HepG2 (cell line): ENCODE measurements around the gene GIMAP8. TPM values are rescaled to one million over a fixed set of nuclear protein-coding genes. Genes with fewer than 3 reads are reported as not detected.

Experiments
- BHLHE40 ChIP-seq: IDR thresholded peaks from 2 replicates; pipeline ENCODE4 v1.6.1; 2011; ENCODE audit warnings: low read length, improper control_type of control experiment
- FOXA3 ChIP-seq: IDR thresholded peaks from 2 replicates; pipeline ENCODE4 v1.6.1; 2016; ENCODE audit warnings: missing genetic modification reagents, missing compliant biosample characterization
- MTF1 ChIP-seq: sonication (generic); formaldehyde crosslinking; IDR thresholded peaks from 2 replicates; pipeline ENCODE4 v1.5.0; 2020; ENCODE audit warnings: missing genetic modification reagents
- RERE ChIP-seq: IDR thresholded peaks from 2 replicates; pipeline ENCODE4 v1.6.1; 2016; ENCODE audit warnings: low read depth, missing genetic modification reagents, missing compliant biosample characterization
- THAP7 ChIP-seq: sonication (generic); formaldehyde crosslinking; IDR thresholded peaks from 2 replicates; pipeline ENCODE4 v1.8.1; 2023; ENCODE audit warnings: mild to moderate bottlenecking, missing genetic modification reagents
- ZBTB25 ChIP-seq: IDR thresholded peaks from 2 replicates; pipeline ENCODE4 v1.6.1; 2018; ENCODE audit warnings: missing genetic modification reagents
- ZNF510 ChIP-seq: sonication (generic); formaldehyde crosslinking; IDR thresholded peaks from 2 replicates; pipeline ENCODE4 v1.4.0; 2020; ENCODE audit warnings: low read depth, mild to moderate bottlenecking, missing genetic modification reagents
- ZNF557 ChIP-seq: sonication (generic); formaldehyde crosslinking; IDR thresholded peaks from 2 replicates; pipeline ENCODE4 v1.4.0; 2020; ENCODE audit warnings: missing genetic modification reagents
- ZNF703 ChIP-seq: sonication (generic); formaldehyde crosslinking; IDR thresholded peaks from 2 replicates; pipeline ENCODE4 v1.5.1; 2020; ENCODE audit warnings: missing genetic modification reagents, mild to moderate bottlenecking, moderate library complexity, borderline replicate concordance
- polyA plus RNA-seq, 8 experiments: library from polyadenylated mRNA; depleted of rRNA in 3 of 8; stranded (reverse) in 7 of 8; unstranded in 1 of 8; fragments of >200 nt; fragmentation: Illumina TruSeq in 4 of 8; extraction: Trizol in 4 of 8; gene quantifications; 2 replicates each; pipeline versions ENCODE4 v1.2.1 to v1.2.3, GENCODE V29; 2011 to 2016; ENCODE audit warnings: low read depth in 4 of 8, missing spikeins in 1 of 8, mixed read lengths in 1 of 8; ENCODE audit not compliant: insufficient read depth in 1 of 8
- total RNA-seq, 5 experiments: library from RNA; depleted of rRNA; stranded (reverse); fragments of >200 nt; fragmentation: Illumina TruSeq; extraction: Trizol; gene quantifications; 2 replicates each; pipeline ENCODE4 v1.2.3, GENCODE V29; 2016; ENCODE audit warnings: low read depth in 1 of 5
- TF ChIP-seq, protein P1 (sequence below): sonication (generic); IDR thresholded peaks from 2 replicates; pipeline ENCODE4 v1.6.1; 2016; ENCODE audit warnings: low read depth, borderline replicate concordance
- TF ChIP-seq, protein P2 (sequence below): sonication (generic); formaldehyde crosslinking; IDR thresholded peaks from 2 replicates; pipeline ENCODE4 v1.5.1; 2020; ENCODE audit warnings: missing genetic modification reagents, mild to moderate bottlenecking, borderline replicate concordance
- TF ChIP-seq, protein P3 (sequence below), 2 experiments: sonication (generic) in 1 of 2; formaldehyde crosslinking in 1 of 2; IDR thresholded peaks; 2 replicates each; pipeline versions ENCODE4 v1.4.0 to v1.6.1; 2018 to 2020; ENCODE audit warnings: missing genetic modification reagents in 2 of 2, borderline replicate concordance in 1 of 2, low read depth in 1 of 2, mild to moderate bottlenecking in 1 of 2, missing biosample characterization in 1 of 2

The GIMAP8 gene
- total and polyA plus RNA-seq, 2 of the 13 experiments (the other 11 are each of a cell fraction or from before 2014, with no cell fraction given): not detected

DNA sequence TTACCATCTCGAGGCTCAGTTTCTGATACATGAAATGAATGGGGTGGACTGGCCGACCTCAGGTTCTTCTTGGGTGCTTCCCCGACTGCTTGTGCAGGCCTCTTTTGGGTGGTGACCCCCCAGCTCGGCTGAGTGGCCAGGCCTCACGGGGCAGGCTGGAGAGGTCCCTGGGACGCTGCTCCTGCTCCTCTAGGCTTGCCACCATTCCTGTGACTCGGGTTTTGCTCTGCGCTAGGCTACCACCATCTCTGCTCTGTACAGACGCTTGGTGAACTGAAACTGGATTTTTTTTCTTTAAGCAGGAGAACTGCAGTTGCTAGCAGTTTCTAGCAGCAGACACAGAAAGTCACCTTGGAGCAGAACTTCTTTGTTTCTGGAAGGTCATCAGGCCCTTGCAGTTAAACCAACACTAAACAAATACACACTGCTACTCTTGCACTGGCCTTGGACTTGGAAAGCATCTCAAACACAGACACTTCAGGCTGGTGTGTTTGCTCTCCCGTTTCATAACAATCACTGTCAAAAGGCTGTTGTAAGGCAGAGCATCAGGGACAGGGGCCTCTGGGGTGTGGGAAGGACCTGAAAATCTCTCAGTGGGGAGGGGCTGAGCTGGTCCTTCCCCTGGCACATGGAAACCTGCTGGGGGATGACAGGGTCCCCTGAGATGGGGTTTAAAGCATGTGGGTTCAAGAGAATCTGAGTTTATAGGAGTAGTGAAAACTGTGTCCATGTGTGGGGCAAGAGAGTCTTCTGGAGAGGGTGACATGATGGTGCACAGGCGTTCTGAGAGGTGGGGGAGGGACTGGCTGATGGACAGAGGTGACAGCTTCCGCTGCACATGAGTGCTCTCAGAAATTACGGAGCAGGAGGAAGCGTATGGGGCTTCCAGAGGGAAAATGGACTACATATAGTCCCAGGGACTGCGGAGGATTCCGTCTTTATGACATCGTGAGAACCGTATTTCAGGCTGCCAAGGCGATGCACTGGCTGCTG is 35.0 kb upstream of the GIMAP8 start (continued):
- TF ChIP-seq RERE (CRISPR knock-in tag): peak; percentile 87
- TF ChIP-seq ZNF703: peak; percentile 39; the same call in 1 of the 2 replicates
- peak; percentile 87 for TF ChIP-seq ZBTB25 (CRISPR knock-in tag)
- no peak for TF ChIP-seq BHLHE40
- peak; percentile 54; the same call in 1 of the 2 replicates for TF ChIP-seq THAP7 (CRISPR knock-in tag)
- TF ChIP-seq, protein P1, sequence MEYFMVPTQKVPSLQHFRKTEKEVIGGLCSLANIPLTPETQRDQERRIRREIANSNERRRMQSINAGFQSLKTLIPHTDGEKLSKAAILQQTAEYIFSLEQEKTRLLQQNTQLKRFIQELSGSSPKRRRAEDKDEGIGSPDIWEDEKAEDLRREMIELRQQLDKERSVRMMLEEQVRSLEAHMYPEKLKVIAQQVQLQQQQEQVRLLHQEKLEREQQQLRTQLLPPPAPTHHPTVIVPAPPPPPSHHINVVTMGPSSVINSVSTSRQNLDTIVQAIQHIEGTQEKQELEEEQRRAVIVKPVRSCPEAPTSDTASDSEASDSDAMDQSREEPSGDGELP: peak; percentile 16; the same call in 1 of the 2 replicates
- TF ChIP-seq MTF1 (CRISPR knock-in tag): no peak
- TF ChIP-seq, protein P2, sequence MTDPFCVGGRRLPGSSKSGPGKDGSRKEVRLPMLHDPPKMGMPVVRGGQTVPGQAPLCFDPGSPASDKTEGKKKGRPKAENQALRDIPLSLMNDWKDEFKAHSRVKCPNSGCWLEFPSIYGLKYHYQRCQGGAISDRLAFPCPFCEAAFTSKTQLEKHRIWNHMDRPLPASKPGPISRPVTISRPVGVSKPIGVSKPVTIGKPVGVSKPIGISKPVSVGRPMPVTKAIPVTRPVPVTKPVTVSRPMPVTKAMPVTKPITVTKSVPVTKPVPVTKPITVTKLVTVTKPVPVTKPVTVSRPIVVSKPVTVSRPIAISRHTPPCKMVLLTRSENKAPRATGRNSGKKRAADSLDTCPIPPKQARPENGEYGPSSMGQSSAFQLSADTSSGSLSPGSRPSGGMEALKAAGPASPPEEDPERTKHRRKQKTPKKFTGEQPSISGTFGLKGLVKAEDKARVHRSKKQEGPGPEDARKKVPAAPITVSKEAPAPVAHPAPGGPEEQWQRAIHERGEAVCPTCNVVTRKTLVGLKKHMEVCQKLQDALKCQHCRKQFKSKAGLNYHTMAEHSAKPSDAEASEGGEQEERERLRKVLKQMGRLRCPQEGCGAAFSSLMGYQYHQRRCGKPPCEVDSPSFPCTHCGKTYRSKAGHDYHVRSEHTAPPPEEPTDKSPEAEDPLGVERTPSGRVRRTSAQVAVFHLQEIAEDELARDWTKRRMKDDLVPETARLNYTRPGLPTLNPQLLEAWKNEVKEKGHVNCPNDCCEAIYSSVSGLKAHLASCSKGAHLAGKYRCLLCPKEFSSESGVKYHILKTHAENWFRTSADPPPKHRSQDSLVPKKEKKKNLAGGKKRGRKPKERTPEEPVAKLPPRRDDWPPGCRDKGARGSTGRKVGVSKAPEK (CRISPR knock-in tag): no peak
- no peak for TF ChIP-seq ZNF510 (CRISPR knock-in tag)
- no peak for TF ChIP-seq ZNF557 (CRISPR knock-in tag)
- TF ChIP-seq FOXA3: peak; percentile 95
- TF ChIP-seq, protein P3, sequence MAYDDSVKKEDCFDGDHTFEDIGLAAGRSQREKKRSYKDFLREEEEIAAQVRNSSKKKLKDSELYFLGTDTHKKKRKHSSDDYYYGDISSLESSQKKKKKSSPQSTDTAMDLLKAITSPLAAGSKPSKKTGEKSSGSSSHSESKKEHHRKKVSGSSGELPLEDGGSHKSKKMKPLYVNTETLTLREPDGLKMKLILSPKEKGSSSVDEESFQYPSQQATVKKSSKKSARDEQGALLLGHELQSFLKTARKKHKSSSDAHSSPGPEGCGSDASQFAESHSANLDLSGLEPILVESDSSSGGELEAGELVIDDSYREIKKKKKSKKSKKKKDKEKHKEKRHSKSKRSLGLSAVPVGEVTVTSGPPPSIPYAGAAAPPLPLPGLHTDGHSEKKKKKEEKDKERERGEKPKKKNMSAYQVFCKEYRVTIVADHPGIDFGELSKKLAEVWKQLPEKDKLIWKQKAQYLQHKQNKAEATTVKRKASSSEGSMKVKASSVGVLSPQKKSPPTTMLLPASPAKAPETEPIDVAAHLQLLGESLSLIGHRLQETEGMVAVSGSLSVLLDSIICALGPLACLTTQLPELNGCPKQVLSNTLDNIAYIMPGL (CRISPR knock-in tag; IDR thresholded peaks at IDR 0.05; ENCODE audit: borderline replicate concordance in 1 of 2, low read depth in 1 of 2): peak in 1 of 2 experiments; percentile 35; a peak in 1 of 4 replicates
